ENCODE data around the gene SPEM1.

The SPEM1 gene

DNA sequence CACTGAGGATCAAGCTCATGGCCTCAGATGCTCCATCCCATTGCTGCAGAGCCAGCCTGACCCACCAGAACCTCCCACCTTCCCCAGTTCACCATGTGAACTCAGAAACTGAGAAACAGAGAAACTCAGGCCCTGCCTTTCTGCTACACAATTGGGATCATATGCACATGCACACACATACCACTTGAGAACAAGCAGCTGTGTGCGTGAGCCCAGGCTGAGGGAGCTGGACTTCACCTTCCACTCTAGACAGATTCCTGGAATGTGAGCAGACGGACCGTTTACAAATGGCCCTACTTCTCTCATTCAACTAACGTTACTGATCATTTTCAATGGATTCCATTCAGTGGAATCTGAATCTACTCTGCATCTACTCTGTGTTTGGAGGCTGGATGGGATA lies 3.6 kb downstream of the SPEM1 start:
- no peak for DNase-seq

DNA sequence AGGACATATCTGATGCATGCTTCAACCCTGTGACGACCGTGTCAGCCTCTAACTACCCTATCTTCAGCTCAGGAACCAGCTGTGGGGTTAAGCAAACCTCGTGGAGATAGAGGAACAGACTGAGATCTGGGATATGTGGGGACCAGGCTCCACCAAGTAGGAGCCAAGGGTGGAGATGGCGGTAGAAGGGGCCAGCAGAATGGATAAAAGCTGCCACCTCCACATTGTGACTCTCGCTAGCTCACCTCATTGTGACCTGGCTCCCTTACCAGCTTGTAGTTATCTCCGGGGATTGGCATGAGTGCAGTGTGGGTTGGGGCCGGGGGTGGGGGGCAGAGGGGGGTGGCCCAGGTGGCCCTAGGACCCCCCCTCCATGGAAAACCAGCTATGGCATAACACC lies 5.2 kb downstream of the SPEM1 start, which contains the start of gene SPEM2:
TSS of gene SPEM2 (plus strand) at position 301 of the 400 bp plus-strand sequence. CDS start at position 374, 73 bp downstream.
- DNase-seq: no peak

DNA sequence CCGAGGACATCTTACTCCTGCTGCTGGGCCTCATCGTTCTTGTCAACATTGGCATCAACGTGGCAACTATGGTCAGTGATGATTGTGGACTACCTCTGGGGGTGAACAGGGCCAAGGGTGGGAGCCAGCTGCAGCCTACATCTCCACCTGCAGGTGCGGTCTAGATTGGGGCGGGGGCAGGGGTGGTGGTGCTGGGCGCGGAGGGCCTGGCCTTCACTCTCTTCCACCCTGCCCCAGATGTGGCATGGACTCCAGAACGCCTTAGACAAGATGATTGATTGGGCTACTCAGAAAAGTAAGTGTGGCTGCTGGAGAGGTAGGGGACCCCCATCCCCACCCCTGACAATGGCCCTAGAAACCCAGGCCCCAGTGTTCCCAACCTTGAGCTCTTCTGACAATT lies 5.6 kb downstream of the SPEM1 start:
- DNase-seq: no peak

GRCh38 chr17:7426203-7426863 lies 6.2 kb downstream of the SPEM1 start:
- no peak for DNase-seq

DNA sequence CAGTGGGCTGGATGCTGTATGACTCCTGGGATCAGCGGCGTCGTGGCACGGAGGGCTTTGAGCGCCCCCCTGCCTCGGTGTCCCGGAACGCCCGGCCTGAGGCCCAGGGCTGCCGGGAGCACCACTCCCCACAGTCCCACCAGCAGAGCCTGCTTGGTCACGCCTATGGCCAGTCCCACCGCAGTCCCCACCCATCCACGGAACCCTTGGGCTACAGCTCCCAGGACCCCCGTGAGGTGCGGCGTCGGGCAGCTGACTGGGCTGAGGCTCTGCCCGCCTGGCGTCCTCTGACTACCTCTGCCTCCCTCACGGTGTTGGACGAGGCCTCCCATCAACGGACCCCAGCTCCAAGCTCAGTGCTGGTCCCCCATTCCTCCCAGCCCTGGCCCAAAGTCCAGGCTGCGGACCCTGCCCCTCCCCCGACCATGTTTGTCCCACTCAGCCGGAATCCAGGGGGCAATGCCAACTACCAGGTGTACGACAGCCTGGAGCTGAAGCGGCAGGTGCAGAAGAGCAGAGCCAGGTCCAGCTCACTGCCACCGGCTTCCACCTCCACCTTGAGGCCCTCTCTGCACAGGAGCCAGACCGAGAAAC lies 6.9 kb downstream of the SPEM1 start:
- no peak for DNase-seq

DNA sequence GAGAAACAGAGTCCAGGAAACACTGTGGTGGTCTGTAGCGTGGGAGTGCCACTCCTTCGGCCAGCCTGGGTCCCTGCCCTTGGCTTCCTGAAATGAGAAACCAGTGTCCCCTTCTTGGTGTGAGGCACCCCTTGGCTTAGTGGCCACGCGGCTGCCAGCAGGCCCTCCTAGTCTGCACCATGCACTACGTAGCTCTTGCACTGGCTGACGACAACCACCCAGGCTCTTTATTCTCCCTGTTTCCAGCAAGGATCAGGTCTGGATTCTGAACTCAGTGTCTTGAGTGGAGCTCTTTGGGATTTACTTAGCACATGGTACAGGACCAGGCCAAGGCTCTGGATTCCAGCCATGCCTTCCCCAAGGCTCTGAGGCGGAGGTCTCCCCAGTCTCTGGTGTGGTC lies 7.4 kb downstream of the SPEM1 start:
- no peak for DNase-seq

DNA sequence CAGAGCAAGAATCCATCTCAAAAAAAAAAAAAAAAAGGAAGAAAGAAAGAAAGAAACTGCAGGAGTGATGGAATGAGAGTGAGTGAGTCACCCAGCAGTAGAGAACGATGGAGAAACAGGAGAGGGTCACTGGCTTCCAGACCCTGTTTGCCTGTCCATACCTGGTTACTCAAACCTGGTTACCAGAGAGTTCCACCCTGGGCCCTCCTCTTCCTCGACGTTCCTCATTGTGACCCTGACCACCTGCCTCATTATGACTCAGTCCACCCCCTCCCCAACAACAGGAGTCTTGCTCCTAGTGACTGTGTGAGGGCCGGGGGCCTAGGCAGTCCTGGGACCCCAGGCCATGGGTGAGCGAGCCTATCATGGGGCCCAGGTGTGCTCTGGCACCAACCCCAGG lies 8.4 kb downstream of the SPEM1 start, which contains the start of gene SPEM3:
TSS of gene SPEM3 (plus strand) at position 301 of the 400 bp plus-strand sequence. CDS start at position 347, 46 bp downstream.
- no peak for DNase-seq

GRCh38 chr17:7429722-7430121 lies 9.6 kb downstream of the SPEM1 start:
- no peak for DNase-seq

GRCh38 chr17:7431231-7431630 lies 11.1 kb downstream of the SPEM1 start:
- no peak for DNase-seq

DNA sequence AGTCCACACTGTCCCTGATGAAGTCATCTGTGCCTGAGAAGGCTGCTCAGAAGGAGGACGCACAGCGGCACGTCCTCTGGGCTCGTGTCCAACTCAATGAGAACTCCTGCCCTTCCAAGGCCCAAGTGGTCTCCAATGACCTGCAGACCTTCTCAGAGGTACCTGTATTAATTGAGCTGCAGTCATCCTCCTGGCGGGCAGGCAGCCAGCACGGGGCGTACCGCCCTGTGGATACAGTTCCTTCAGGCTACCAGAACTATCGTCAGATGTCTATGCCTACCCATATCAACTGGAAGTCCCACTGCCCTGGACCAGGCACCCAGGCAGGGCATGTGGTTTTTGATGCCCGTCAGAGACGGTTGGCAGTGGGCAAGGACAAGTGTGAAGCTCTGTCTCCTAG lies 12.2 kb downstream of the SPEM1 start:
- no peak for DNase-seq

DNA sequence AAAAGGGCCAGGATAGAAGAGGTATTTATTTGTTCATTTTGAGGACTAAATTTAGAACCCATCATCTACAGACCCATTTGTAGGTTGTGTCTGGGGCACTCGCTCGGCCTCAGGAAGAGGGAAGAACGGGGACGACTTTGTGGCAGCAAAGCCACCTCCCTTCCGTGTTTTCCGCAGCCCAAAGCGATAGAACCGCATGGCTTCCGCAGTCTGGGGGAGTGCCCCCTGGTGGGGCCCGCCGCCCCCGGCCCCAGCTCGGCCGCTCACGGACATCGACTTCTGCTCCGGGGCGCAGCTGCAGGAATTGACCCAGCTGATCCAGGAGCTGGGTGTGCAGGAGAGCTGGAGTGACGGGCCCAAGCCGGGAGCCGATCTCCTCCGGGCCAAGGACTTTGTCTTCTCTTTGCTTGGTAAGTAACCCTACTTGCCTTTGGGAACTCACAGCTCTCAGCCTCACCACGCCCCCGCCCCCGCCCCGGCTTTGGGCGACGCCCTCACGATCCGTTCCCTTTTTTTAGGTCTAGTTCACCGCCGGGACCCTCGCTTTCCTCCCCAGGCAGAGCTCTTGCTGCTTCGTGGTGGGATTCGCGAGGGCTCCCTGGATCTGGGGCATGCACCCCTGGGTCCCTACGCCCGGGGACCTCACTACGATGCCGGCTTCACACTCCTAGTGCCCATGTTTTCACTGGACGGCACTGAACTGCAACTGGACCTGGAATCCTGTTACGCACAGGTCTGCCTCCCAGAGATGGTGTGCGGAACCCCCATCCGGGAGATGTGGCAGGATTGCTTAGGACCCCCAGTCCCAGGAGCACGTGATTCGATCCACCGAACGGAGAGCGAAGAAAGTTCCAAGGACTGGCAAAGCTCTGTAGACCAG lies 15.8 kb downstream of the SPEM1 start:
- DNase-seq: peak; percentile 70

- DNase-seq: no peak
Measured at GRCh38 chr17:7436556-7437368, 16.6 kb downstream of the SPEM1 start.

DNA sequence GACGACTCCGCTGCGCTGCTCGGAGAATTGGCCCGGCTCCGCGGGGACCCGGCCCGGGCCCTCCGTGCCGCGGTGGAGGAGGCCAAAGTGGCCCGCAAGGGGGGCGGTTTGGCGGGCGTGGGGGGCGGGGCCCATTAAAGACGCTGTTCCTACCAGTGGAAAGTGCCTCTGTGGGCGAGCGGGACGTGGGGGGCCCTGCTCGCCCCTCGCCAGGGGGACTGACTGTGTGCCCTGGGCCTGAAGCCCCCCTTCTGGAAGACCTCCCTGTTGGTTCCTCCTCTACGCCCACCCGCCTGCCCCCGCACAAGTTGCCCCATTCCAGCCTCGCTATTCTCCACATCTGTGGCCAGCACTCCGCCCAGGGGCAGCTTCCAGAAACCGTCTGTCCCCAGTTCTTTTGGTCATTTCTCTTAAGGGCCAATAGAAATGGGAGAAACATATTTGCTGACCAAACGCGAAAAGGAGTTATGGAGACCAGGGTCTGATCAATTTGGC lies 17.3 kb downstream of the SPEM1 start:
- DNase-seq: no peak

DNA sequence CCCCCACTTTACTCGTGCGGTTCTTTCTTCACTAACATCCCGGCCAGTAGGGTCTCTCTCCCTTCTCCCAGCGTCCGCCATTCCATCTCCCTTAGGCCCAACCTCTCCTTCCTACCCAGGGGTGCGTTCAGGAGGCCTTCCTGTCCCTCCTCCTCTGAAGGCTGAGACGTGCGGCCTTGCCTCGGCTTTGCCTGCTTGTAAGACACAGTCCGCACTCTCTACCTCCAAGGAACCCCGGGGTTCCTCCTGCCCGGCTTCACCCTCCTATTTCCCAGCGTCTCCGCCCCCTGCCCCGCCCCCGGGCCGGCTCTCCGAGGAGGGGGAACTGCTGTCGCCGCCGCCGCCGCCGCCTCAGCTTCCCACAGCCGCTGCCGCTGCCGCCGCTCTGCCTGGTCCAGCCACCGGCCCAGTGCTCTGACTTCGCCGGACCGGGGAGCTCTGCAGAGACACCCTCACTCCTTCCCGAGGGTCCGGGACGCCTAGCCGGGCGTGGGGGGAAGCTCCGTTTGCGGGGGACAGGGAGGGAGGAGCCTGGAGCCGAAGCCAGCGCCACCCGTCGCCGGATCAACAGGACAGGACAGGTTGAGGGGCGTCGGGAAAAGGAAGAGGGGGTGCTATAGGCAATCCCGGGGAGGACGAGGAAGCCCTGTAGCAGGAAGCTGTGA lies 18.0 kb downstream of the SPEM1 start:
- DNase-seq: no peak

DNA sequence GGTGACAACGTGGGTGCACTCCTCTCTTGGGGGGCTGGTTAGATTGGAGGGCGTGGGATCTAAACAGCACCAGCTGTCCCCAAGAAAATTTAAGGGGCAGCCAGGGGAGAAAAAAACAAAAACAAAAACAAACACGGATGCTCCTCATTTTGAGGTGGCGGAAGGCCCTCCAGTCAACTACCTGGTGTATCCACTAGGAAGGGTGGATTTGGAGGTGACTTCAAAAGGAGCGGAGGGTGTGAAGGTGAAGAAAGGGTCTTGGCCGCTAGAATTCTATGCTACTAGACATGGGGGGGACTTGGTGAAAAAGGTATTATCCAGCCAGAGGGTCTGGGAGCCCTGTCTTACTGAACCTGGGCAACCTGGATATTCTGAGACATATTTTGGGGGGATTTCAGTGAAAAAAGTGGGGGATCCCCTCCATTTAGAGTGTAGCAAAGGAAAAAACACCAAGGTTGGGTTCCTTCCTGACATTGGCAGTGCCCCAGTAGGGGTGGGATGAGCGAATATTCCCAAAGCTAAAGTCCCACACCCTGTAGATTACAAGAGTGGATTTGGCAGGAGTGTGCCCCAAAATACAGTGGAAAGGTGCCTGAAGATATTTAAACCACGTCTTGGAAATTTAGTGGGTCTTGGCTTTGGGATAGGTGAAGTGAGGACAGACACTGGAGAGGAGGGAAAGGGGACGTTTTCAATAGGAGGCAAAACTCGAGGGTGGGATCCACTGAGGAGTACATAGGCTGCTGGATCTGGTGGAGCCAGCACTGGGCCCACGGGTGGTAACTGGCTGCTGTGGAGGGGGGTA lies 18.7 kb downstream of the SPEM1 start:
- no peak for DNase-seq

- no peak for DNase-seq
Measured at GRCh38 chr17:7439462-7440112, 19.5 kb downstream of the SPEM1 start, which contains the start of gene FGF11. FGF11 (plus strand) TSS chr17:7439512; CDS start chr17:7439621, 109 bp downstream.

DNA sequence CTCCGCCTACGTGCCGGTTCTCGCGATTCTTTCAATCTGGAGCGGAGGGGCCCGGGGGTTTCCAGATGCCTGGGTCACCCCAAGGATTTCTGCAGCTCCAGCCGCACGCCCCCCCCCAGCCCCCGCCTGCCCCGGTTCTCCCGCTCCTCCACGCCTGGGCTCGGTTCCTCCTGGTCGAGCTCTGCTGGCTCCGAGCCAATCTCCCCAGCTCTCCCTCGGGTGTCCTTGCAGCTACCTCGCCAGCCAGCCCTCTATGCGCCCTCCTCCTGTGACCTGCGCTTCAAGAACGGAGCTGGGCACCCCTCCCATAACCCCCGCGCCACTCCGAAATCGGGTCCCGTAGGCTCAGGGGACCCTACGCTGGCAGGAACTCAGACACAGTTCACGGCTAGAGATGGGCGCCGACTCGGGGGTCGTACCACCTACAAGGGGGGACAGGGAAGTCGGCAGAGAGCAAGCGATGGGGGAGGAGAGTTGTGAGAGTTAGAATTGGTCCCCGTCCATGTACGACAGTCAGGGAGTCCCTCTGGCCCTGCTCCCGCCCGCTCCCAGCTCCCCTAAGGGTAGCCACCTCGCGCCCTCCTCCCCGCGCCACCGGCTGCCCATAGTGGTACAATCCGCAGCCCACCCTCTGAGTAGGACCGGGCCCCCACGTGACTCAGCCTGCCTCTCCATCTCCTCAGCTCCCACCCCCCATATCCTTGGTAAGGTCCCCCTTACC lies 20.1 kb downstream of the SPEM1 start:
- no peak for DNase-seq

DNA sequence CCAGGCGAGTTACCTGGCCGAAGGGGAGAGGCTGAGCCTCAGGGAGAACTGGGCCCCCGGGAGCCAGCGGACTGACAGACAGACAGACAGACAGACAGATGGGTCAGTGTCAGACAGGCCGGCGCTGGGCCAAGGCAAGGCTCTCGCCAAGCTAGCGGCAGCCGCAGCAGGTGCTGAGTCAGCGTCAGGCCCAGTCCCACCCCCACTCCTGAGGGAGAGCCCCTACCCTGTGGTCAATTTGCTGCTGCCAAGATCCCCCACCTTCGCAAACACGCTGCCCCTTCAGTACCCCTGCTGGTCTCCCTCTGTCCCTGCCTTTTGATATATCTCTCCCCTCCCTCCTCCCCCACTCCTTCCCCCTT lies 20.7 kb downstream of the SPEM1 start:
- no peak for DNase-seq

DNA sequence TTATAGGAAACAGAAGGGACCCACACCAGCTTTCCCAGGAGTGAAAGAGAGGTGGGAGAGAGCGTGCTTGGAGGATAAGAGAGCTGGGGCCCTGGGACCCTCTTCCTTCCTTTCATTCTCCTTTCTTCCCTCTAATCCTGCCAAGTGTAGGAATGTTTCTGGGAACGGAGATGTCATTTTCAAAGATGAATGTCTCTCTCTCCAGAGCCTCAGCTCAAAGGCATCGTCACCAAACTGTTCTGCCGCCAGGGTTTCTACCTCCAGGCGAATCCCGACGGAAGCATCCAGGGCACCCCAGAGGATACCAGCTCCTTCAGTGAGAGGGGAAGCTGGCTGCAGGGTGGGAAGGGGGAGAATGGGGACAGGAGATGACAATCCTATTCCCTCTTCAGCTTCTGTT lies 21.1 kb downstream of the SPEM1 start:
- no peak for DNase-seq

DNA sequence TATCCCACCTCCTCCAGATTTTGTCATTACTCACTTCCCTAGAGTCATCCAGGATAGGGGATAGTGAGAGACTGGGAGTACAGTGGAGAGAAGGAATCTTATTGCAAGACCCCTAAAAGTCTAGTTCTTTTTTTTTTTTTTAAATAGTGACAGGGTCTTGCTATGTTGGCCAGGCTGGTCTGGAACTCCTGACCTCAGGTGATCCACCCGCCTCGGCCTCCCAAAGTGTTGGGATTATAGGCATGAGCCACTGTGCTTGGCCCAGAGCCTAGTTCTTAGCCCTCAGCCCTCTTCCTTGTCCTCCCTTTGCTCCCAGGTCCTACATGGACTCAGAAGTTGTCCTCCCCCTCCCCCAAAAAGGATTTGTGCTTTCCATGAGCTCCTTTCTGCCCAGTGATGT lies 22.0 kb downstream of the SPEM1 start:
- DNase-seq: no peak

Measured in GDM1 (cell line).